ENCODE measurements around the gene TTLL6.
A peak's percentile ranks its signal among the peaks of the same experiment; 100 is the strongest.
"Not testable (repeated sequence)": the region's sequence is repeated elsewhere in the genome, so short reads cannot be mapped to it uniquely, and the experiment has no call there.

TTLL6 gene

GRCh38 chr17:48816774-48817590, at the start of gene TTLL6:
TSS of gene TTLL6 (minus strand) at chr17:48817229. CDS start at chr17:48817072, 157 bp downstream.
- peak; percentile 45 for DNase-seq (ENCODE audit: low spot score)

GRCh38 chr17:48860456-48860855, 43.4 kb upstream of the TTLL6 start:
- DNase-seq (ENCODE audit: low spot score): no peak

GRCh38 chr17:48860034-48860433, 43.0 kb upstream of the TTLL6 start:
- no peak for DNase-seq (ENCODE audit: low spot score)

- DNase-seq (ENCODE audit: low spot score): no peak
These were observed 39.2 kb upstream of the TTLL6 start for GRCh38 chr17:48856122-48856821.

- DNase-seq (ENCODE audit: low spot score): no peak
These were observed 37.9 kb upstream of the TTLL6 start for GRCh38 chr17:48854774-48855476.

- no peak for DNase-seq (ENCODE audit: low spot score)
These were observed 33.8 kb upstream of the TTLL6 start for GRCh38 chr17:48850792-48851323.

GRCh38 chr17:48843187-48843900, 26.3 kb upstream of the TTLL6 start:
- no peak for DNase-seq (ENCODE audit: low spot score)

- no peak for DNase-seq (ENCODE audit: low spot score)
These were observed 25.7 kb upstream of the TTLL6 start for GRCh38 chr17:48842746-48843145.

GRCh38 chr17:48841395-48841831, 24.4 kb upstream of the TTLL6 start:
- peak; percentile 58 for DNase-seq (ENCODE audit: low spot score)

GRCh38 chr17:48840441-48840840, 23.4 kb upstream of the TTLL6 start:
- DNase-seq (ENCODE audit: low spot score): no peak

GRCh38 chr17:48837458-48837857, 20.4 kb upstream of the TTLL6 start:
- not testable (repeated sequence) for DNase-seq (ENCODE audit: low spot score)

- DNase-seq (ENCODE audit: low spot score): no peak
These were observed 18.9 kb upstream of the TTLL6 start for GRCh38 chr17:48835971-48836370.

- no peak for DNase-seq (ENCODE audit: low spot score)
These were observed 17.9 kb upstream of the TTLL6 start for GRCh38 chr17:48834973-48835372.

GRCh38 chr17:48831549-48831883, 14.5 kb upstream of the TTLL6 start:
- no peak for DNase-seq (ENCODE audit: low spot score)

- DNase-seq (ENCODE audit: low spot score): peak; percentile 92
These were observed 14.0 kb upstream of the TTLL6 start, which contains the start of gene CALCOCO2 for GRCh38 chr17:48830840-48831548. TSS of gene CALCOCO2 (plus strand) at chr17:48831035. CDS start at chr17:48841708, 10,673 bp downstream.

- DNase-seq (ENCODE audit: low spot score): no peak
These were observed 8.7 kb upstream of the TTLL6 start for GRCh38 chr17:48825446-48826381.

GRCh38 chr17:48820936-48821335, 3.9 kb upstream of the TTLL6 start:
- not testable (repeated sequence) for DNase-seq (ENCODE audit: low spot score)

- DNase-seq (ENCODE audit: low spot score): no peak
These were observed 2.4 kb upstream of the TTLL6 start for GRCh38 chr17:48819466-48819865.

- DNase-seq (ENCODE audit: low spot score): no peak
These were observed 1.4 kb upstream of the TTLL6 start for GRCh38 chr17:48818361-48818841.

GRCh38 chr17:48816438-48816773, 623 bp downstream of the TTLL6 start:
- no peak for DNase-seq (ENCODE audit: low spot score)

Data from putamen (tissue), 1 donor.